ENCODE data around the gene CDHR4. TPM values are rescaled to one million over a fixed set of nuclear protein-coding genes. Genes with fewer than 3 reads are reported as not detected.

The CDHR4 gene
- total and polyA plus RNA-seq, 2 donors (not counting 1 experiment from before 2014, with no cell fraction given) = 0.18 to 0.32 TPM

- Mint-ChIP-seq H3K4me3 (no peak overlapping the region), H3K27ac (no peak overlapping the region), H3K9me3 (ENCODE audit: insufficient read depth) (no peaks in the 10 kb centered on the region), H3K4me1 (peaks cover 26% of the 10 kb centered on the region), H3K27me3 (no peaks in the 10 kb centered on the region)
- CTCF ChIA-PET = no interaction called here
- Histone ChIP-seq H4K20me1 (ENCODE audit: control insufficient read depth, insufficient read depth, low read length, poor library complexity, severe bottlenecking) (peaks cover 76% of the 10 kb centered on the region), H3K4me1 (ENCODE audit: control insufficient read depth in 2 of 2, insufficient read depth in 2 of 2, low read length in 2 of 2) (peaks cover 0 to 4% of the 10 kb centered on the region in 2 donors), H3K79me2 (ENCODE audit: control insufficient read depth, insufficient read depth, low read length) (peaks cover 96% of the 10 kb centered on the region), H3K27ac (ENCODE audit: low read length in 2 of 2) (no peak overlapping the region), H2AFZ (ENCODE audit: insufficient read depth, low read depth, low read length, poor library complexity, severe bottlenecking) (no peak overlapping the region), H3K4me3 (ENCODE audit: control extremely low read depth in 1 of 5, extremely low read depth in 1 of 5, insufficient read depth in 1 of 5, low read depth in 2 of 5, low read length in 4 of 5) (no peak overlapping the region), H3K4me2 (replicated peaks; ENCODE audit: low read depth, low read length, poor library complexity, severe bottlenecking) (no peak overlapping the region), H3K9ac (ENCODE audit: low read length) (no peak overlapping the region), H3K9me3 (ENCODE audit: control extremely low read depth in 1 of 3, control insufficient read depth in 2 of 3, insufficient read depth in 1 of 3, low read length in 2 of 3) (no peaks in the 10 kb centered on the region), H3K27me3 (replicated peaks in 1 of 4; ENCODE audit: control extremely low read depth in 1 of 4, control insufficient read depth in 3 of 4, insufficient read depth in 4 of 4, low read length in 3 of 4) (no peaks in the 10 kb centered on the region), H3K36me3 (replicated peaks in 1 of 2; ENCODE audit: control extremely low read depth in 1 of 2, control insufficient read depth in 1 of 2, extremely low read depth in 1 of 2, insufficient read depth in 2 of 2, low read length in 1 of 2) (peaks cover 5 to 17% of the 10 kb centered on the region in 2 experiments)
- DNase-seq = no peak
- intact Hi-C loops (cut with micrococcal nuclease) = no loop called here
- POLR2A ChIA-PET = no interaction called here
- no CpG with 5 or more reads among the region's 3 CpGs for WGBS (ENCODE audit: insufficient coverage)
- ATAC-seq (ENCODE audit: low read depth) = no peak
- TF ChIP-seq EZH2 (IDR thresholded peaks at IDR 0.05; ENCODE audit: borderline replicate concordance, insufficient read depth, low read depth, low read length, poor library complexity, severe bottlenecking) (no peak), CTCF (IDR thresholded peaks at IDR 0.05) (no peak)
These were observed 24.1 kb downstream of the CDHR4 start for GRCh38 chr3:49775538-49775937.

- Mint-ChIP-seq H3K9me3 (ENCODE audit: insufficient read depth) (no peaks in the 10 kb centered on the region), H3K4me3 (no peak overlapping the region), H3K4me1 (peaks cover 21% of the 10 kb centered on the region), H3K27me3 (no peaks in the 10 kb centered on the region), H3K27ac (no peak overlapping the region)
- 100% methylated on average over 2 of the region's 2 CpGs for WGBS (ENCODE audit: insufficient coverage)
- TF ChIP-seq EZH2 (IDR thresholded peaks at IDR 0.05; ENCODE audit: borderline replicate concordance, insufficient read depth, low read depth, low read length, poor library complexity, severe bottlenecking) (no peak), CTCF (IDR thresholded peaks at IDR 0.05) (no peak)
- no peak overlapping the region for H3K27ac ChIP-seq (ENCODE audit: low read length in 2 of 2)
- ATAC-seq (ENCODE audit: low read depth) (no peak), DNase-seq (no peak)
- POLR2A ChIA-PET = interaction anchor here (0.5 kb wide), 1 partner anchor 354 kb away, joined by 5 read pairs; no protein-coding TSS in a partner anchor
- H3K79me2 ChIP-seq (ENCODE audit: control insufficient read depth, insufficient read depth, low read length) = peaks cover 97% of the 10 kb centered on the region
- H3K9ac ChIP-seq (ENCODE audit: low read length) = no peak overlapping the region
- H3K4me2 ChIP-seq (replicated peaks; ENCODE audit: low read depth, low read length, poor library complexity, severe bottlenecking) = no peak overlapping the region
- H4K20me1 ChIP-seq (ENCODE audit: control insufficient read depth, insufficient read depth, low read length, poor library complexity, severe bottlenecking) = peaks cover 68% of the 10 kb centered on the region
- no peaks in the 10 kb centered on the region for H3K4me1 ChIP-seq (ENCODE audit: control insufficient read depth in 2 of 2, insufficient read depth in 2 of 2, low read length in 2 of 2)
- no peaks in the 10 kb centered on the region for H3K9me3 ChIP-seq (ENCODE audit: control extremely low read depth in 1 of 3, control insufficient read depth in 2 of 3, insufficient read depth in 1 of 3, low read length in 2 of 3)
- H2AFZ ChIP-seq (ENCODE audit: insufficient read depth, low read depth, low read length, poor library complexity, severe bottlenecking) = no peak overlapping the region
- H3K27me3 ChIP-seq (replicated peaks in 1 of 4; ENCODE audit: control extremely low read depth in 1 of 4, control insufficient read depth in 3 of 4, insufficient read depth in 4 of 4, low read length in 3 of 4) = no peaks in the 10 kb centered on the region
- H3K36me3 ChIP-seq (replicated peaks in 1 of 2; ENCODE audit: control extremely low read depth in 1 of 2, control insufficient read depth in 1 of 2, extremely low read depth in 1 of 2, insufficient read depth in 2 of 2, low read length in 1 of 2) = peaks cover 3 to 23% of the 10 kb centered on the region in 2 experiments
- intact Hi-C loops (cut with micrococcal nuclease) = no loop called here
- CTCF ChIA-PET = interaction anchor here (0.7 kb wide), 1 partner anchor 70 kb away, joined by 4 read pairs; no protein-coding TSS in a partner anchor
- H3K4me3 ChIP-seq (ENCODE audit: control extremely low read depth in 1 of 5, extremely low read depth in 1 of 5, insufficient read depth in 1 of 5, low read depth in 2 of 5, low read length in 4 of 5) = no peak overlapping the region
These were observed 27.0 kb downstream of the CDHR4 start for GRCh38 chr3:49772703-49773102.

All from B cell (primary cell).